ENCODE data around the gene MEGF6. TPM values are rescaled to one million over a fixed set of nuclear protein-coding genes. Genes with fewer than 3 reads are reported as not detected.

The MEGF6 gene
- total RNA-seq, 1 experiment from 2014 or later: 21.3 TPM

GRCh38 chr1:3630914-3631313 lies 19.6 kb upstream of the MEGF6 start:
- H3K27ac Mint-ChIP-seq: peak overlapping the region in 2 of 3 experiments; percentile 51 to 68; a peak in 1 of 7 replicates

More at GRCh38 chr1:3630914-3631313, 19.6 kb upstream of the MEGF6 start:
- no peak overlapping the region for H2BK20ac ChIP-seq (ENCODE audit: low read depth, low read length, poor library complexity, severe bottlenecking)
- no peak overlapping the region for H3K18ac ChIP-seq (ENCODE audit: insufficient read length, low read depth, low read length)
- H3K27me3 ChIP-seq (ENCODE audit: insufficient read depth, low read length): no peaks in the 10 kb centered on the region
- no peak overlapping the region for H2BK12ac ChIP-seq (ENCODE audit: insufficient read length, low read depth, low read length)
- H2BK120ac ChIP-seq (ENCODE audit: low read depth, low read length, poor library complexity, severe bottlenecking): no peak overlapping the region
- no peaks in the 10 kb centered on the region for H3K79me2 ChIP-seq (ENCODE audit: insufficient read depth, low read length)
- Mint-ChIP-seq H3K36me3 (ENCODE audit: insufficient read depth in 1 of 3, low read depth in 3 of 3) (peaks cover 4 to 58% (median 52%) of the 10 kb centered on the region in 3 experiments), H3K4me1 (peaks cover 4 to 18% of the 10 kb centered on the region in 2 experiments), H3K4me3 (no peak overlapping the region), H3K9me3 (no peaks in the 10 kb centered on the region), H3K27me3 (ENCODE audit: low read depth) (no peaks in the 10 kb centered on the region)
- H3K9ac ChIP-seq (ENCODE audit: extremely low read depth, insufficient read length, low read length): no peak overlapping the region
- H3K4me1 ChIP-seq (ENCODE audit: insufficient read depth, low read length): no peaks in the 10 kb centered on the region
- H3K4me2 ChIP-seq (ENCODE audit: insufficient read depth, insufficient read length, low read length): no peak overlapping the region
- no peaks in the 10 kb centered on the region for H3K23me2 ChIP-seq (ENCODE audit: insufficient read length, low read depth, low read length, poor library complexity, severe bottlenecking)
- no peak overlapping the region for H3K4ac ChIP-seq (ENCODE audit: low read depth, low read length)
- no peak overlapping the region for H4K5ac ChIP-seq (ENCODE audit: insufficient read length, low read depth, low read length)
- no peak overlapping the region for H2BK15ac ChIP-seq (ENCODE audit: low read depth, low read length)
- TF ChIP-seq CTCF (conservative IDR thresholded peaks at IDR 0.05): no peak
- no peak overlapping the region for H2AFZ ChIP-seq (ENCODE audit: low read length)
- no peak overlapping the region for H4K8ac ChIP-seq (replicated peaks; ENCODE audit: insufficient read length, low read depth, low read length)
- WGBS (ENCODE audit: extremely low coverage, insufficient read length, low lambda C conversion rate): no CpG with 5 or more reads among the region's 9 CpGs
- H3T11ph ChIP-seq (ENCODE audit: low read length): no peak overlapping the region
- no peak overlapping the region for H4K91ac ChIP-seq (ENCODE audit: insufficient read length, low read depth, low read length)
- no peak overlapping the region for H2BK5ac ChIP-seq (ENCODE audit: insufficient read length, low read length)
- no peak overlapping the region; the same call in 1 of the 2 replicates for H3K14ac ChIP-seq (ENCODE audit: insufficient read depth, low read length)
- H3K27ac ChIP-seq (ENCODE audit: insufficient read length, low read depth, low read length): no peak overlapping the region
- H3K9me3 ChIP-seq (ENCODE audit: control insufficient read depth, low read depth, low read length): no peaks in the 10 kb centered on the region
- DNase-seq: no peak
- no peak overlapping the region for H3K56ac ChIP-seq (ENCODE audit: insufficient read length, low read depth, low read length)
- H3K79me1 ChIP-seq (ENCODE audit: insufficient read depth, low read depth, low read length, poor library complexity, severe bottlenecking): no peaks in the 10 kb centered on the region
- no peak overlapping the region for H2AK5ac ChIP-seq (ENCODE audit: insufficient read length, low read length)
- H4K20me1 ChIP-seq (ENCODE audit: control insufficient read depth, insufficient read depth, insufficient read length): no peaks in the 10 kb centered on the region
- H3K23ac ChIP-seq (ENCODE audit: insufficient read length, low read depth, low read length): no peak overlapping the region
